IgD-negative memory B cell (primary cell): ENCODE measurements around the gene UGT1A3. TPM values are rescaled to one million over a fixed set of nuclear protein-coding genes. Genes with fewer than 3 reads are reported as not detected.

Experiments
- H3K27ac Mint-ChIP-seq, 3 donors: one replicate each; pipeline ENCODE4 v1.8.0; 2020 to 2022; ENCODE audit warnings: mild to moderate bottlenecking in 3 of 3, mixed read lengths in 3 of 3, moderate library complexity in 1 of 3
- H3K27me3 Mint-ChIP-seq: one replicate; pipeline ENCODE4 v1.8.0; 2021; ENCODE audit warnings: mixed read lengths
- H3K36me3 Mint-ChIP-seq: one replicate; pipeline ENCODE4 v1.8.0; 2020; ENCODE audit warnings: mild to moderate bottlenecking, mixed read lengths
- H3K4me1 Mint-ChIP-seq, 3 donors: one replicate each; pipeline ENCODE4 v1.8.0; 2020 to 2022; ENCODE audit warnings: mixed read lengths in 3 of 3, mild to moderate bottlenecking in 1 of 3
- H3K4me3 Mint-ChIP-seq, 4 donors: one replicate each; pipeline ENCODE4 v1.8.0; 2020 to 2022; ENCODE audit warnings: mild to moderate bottlenecking in 4 of 4, mixed read lengths in 4 of 4, moderate library complexity in 3 of 4
- H3K9me3 Mint-ChIP-seq, 3 donors: one replicate each; pipeline ENCODE4 v1.8.0; 2020 to 2021; ENCODE audit warnings: mixed read lengths in 3 of 3, mild to moderate bottlenecking in 1 of 3
- polyA plus RNA-seq: library from polyadenylated mRNA; unstranded; fragments of 300-500 nt; fragmentation: Illumina TruSeq; gene quantifications from one replicate; pipeline ENCODE4 v1.2.3, GENCODE V29; 2021

Gene UGT1A3
- polyA plus RNA-seq, 1 donor from 2014 or later = not detected

GRCh38 chr2:233791883-233792329, 63.1 kb downstream of the UGT1A3 start:
- Mint-ChIP-seq H3K4me1 (no peaks in the 10 kb centered on the region), H3K27me3 (peaks cover 1% of the 10 kb centered on the region), H3K27ac (no peak overlapping the region), H3K4me3 (no peak overlapping the region), H3K9me3 (no peaks in the 10 kb centered on the region), H3K36me3 (no peaks in the 10 kb centered on the region)

GRCh38 chr2:233792720-233793119, 63.9 kb downstream of the UGT1A3 start:
- H3K27ac Mint-ChIP-seq = no peak overlapping the region
- H3K4me1 Mint-ChIP-seq = no peaks in the 10 kb centered on the region
- H3K9me3 Mint-ChIP-seq = no peaks in the 10 kb centered on the region
- H3K36me3 Mint-ChIP-seq = no peaks in the 10 kb centered on the region
- no peak overlapping the region for H3K4me3 Mint-ChIP-seq
- H3K27me3 Mint-ChIP-seq = peaks cover 1% of the 10 kb centered on the region

- Mint-ChIP-seq H3K27ac (no peak overlapping the region), H3K4me3 (no peak overlapping the region), H3K9me3 (no peaks in the 10 kb centered on the region), H3K27me3 (peaks cover 1% of the 10 kb centered on the region), H3K4me1 (no peaks in the 10 kb centered on the region), H3K36me3 (no peaks in the 10 kb centered on the region)
Measured at GRCh38 chr2:233793465-233794127, 64.8 kb downstream of the UGT1A3 start.

GRCh38 chr2:233794128-233794658, 65.4 kb downstream of the UGT1A3 start:
- Mint-ChIP-seq H3K9me3 (no peaks in the 10 kb centered on the region), H3K4me1 (no peaks in the 10 kb centered on the region), H3K36me3 (no peaks in the 10 kb centered on the region), H3K27me3 (peaks cover 1% of the 10 kb centered on the region), H3K27ac (no peak overlapping the region), H3K4me3 (no peak overlapping the region)

GRCh38 chr2:233795735-233796171, 66.9 kb downstream of the UGT1A3 start:
- H3K4me3 Mint-ChIP-seq = no peak overlapping the region
- no peaks in the 10 kb centered on the region for H3K9me3 Mint-ChIP-seq
- H3K36me3 Mint-ChIP-seq = no peaks in the 10 kb centered on the region
- peaks cover 1% of the 10 kb centered on the region for H3K27me3 Mint-ChIP-seq
- no peaks in the 10 kb centered on the region for H3K4me1 Mint-ChIP-seq
- H3K27ac Mint-ChIP-seq = no peak overlapping the region

- Mint-ChIP-seq H3K4me1 (no peaks in the 10 kb centered on the region), H3K27ac (no peak overlapping the region), H3K27me3 (peaks cover 1% of the 10 kb centered on the region), H3K9me3 (no peaks in the 10 kb centered on the region), H3K4me3 (no peak overlapping the region), H3K36me3 (no peaks in the 10 kb centered on the region)
Measured at GRCh38 chr2:233796254-233796653, 67.4 kb downstream of the UGT1A3 start.

- Mint-ChIP-seq H3K27me3 (peaks cover 5% of the 10 kb centered on the region), H3K36me3 (no peaks in the 10 kb centered on the region), H3K27ac (no peak overlapping the region), H3K4me3 (no peak overlapping the region), H3K9me3 (no peaks in the 10 kb centered on the region), H3K4me1 (no peaks in the 10 kb centered on the region)
Measured at GRCh38 chr2:233798335-233799086, 69.7 kb downstream of the UGT1A3 start.

- no peaks in the 10 kb centered on the region for H3K36me3 Mint-ChIP-seq
- no peaks in the 10 kb centered on the region for H3K9me3 Mint-ChIP-seq
- H3K27ac Mint-ChIP-seq = no peak overlapping the region
- H3K4me1 Mint-ChIP-seq = no peaks in the 10 kb centered on the region
- H3K27me3 Mint-ChIP-seq = peaks cover 7% of the 10 kb centered on the region
- H3K4me3 Mint-ChIP-seq = no peak overlapping the region
Measured at GRCh38 chr2:233799087-233799665, 70.3 kb downstream of the UGT1A3 start.

- Mint-ChIP-seq H3K9me3 (no peaks in the 10 kb centered on the region), H3K4me1 (no peaks in the 10 kb centered on the region), H3K27ac (no peak overlapping the region), H3K36me3 (no peaks in the 10 kb centered on the region), H3K4me3 (no peak overlapping the region), H3K27me3 (peaks cover 10% of the 10 kb centered on the region)
Measured at GRCh38 chr2:233799716-233800115, 70.9 kb downstream of the UGT1A3 start.

GRCh38 chr2:233800208-233800607, 71.4 kb downstream of the UGT1A3 start:
- H3K27ac Mint-ChIP-seq = no peak overlapping the region
- no peaks in the 10 kb centered on the region for H3K4me1 Mint-ChIP-seq
- no peaks in the 10 kb centered on the region for H3K9me3 Mint-ChIP-seq

GRCh38 chr2:233801357-233802131, 72.7 kb downstream of the UGT1A3 start:
- Mint-ChIP-seq H3K27ac (no peak overlapping the region), H3K4me3 (no peak overlapping the region), H3K9me3 (no peaks in the 10 kb centered on the region), H3K36me3 (no peaks in the 10 kb centered on the region), H3K4me1 (no peaks in the 10 kb centered on the region), H3K27me3 (peaks cover 11% of the 10 kb centered on the region)

More at GRCh38 chr2:233800208-233800607, 71.4 kb downstream of the UGT1A3 start:
- no peak overlapping the region for H3K4me3 Mint-ChIP-seq
- H3K27me3 Mint-ChIP-seq = peaks cover 11% of the 10 kb centered on the region
- H3K36me3 Mint-ChIP-seq = no peaks in the 10 kb centered on the region

GRCh38 chr2:233802132-233802815, 73.4 kb downstream of the UGT1A3 start:
- Mint-ChIP-seq H3K36me3 (no peaks in the 10 kb centered on the region), H3K27me3 (peaks cover 11% of the 10 kb centered on the region), H3K4me3 (no peak overlapping the region), H3K9me3 (no peaks in the 10 kb centered on the region), H3K4me1 (no peaks in the 10 kb centered on the region), H3K27ac (peak overlapping the region in 1 of 3 donors; percentile 20)

- peaks cover 17% of the 10 kb centered on the region for H3K27me3 Mint-ChIP-seq
- H3K36me3 Mint-ChIP-seq = no peaks in the 10 kb centered on the region
- no peaks in the 10 kb centered on the region for H3K4me1 Mint-ChIP-seq
Measured at GRCh38 chr2:233803292-233803911, 74.6 kb downstream of the UGT1A3 start.

GRCh38 chr2:233803994-233804393, 75.2 kb downstream of the UGT1A3 start:
- Mint-ChIP-seq H3K4me3 (no peak overlapping the region), H3K4me1 (no peaks in the 10 kb centered on the region), H3K9me3 (no peaks in the 10 kb centered on the region), H3K36me3 (no peaks in the 10 kb centered on the region), H3K27ac (no peak overlapping the region), H3K27me3 (peaks cover 20% of the 10 kb centered on the region)

More at GRCh38 chr2:233803292-233803911, 74.6 kb downstream of the UGT1A3 start:
- no peaks in the 10 kb centered on the region for H3K9me3 Mint-ChIP-seq
- no peak overlapping the region for H3K4me3 Mint-ChIP-seq
- no peak overlapping the region for H3K27ac Mint-ChIP-seq
